Measurements from ENCODE around the gene ALPL. TPM values are rescaled to one million over a fixed set of nuclear protein-coding genes. Genes with fewer than 3 reads are reported as not detected.

ALPL gene
- total and polyA plus RNA-seq, 10 of the 15 experiments (the other 5 are each of a cell fraction or from before 2014, with no cell fraction given): 0.07 to 0.59 (median 0.31) TPM; not detected in 2

DNA sequence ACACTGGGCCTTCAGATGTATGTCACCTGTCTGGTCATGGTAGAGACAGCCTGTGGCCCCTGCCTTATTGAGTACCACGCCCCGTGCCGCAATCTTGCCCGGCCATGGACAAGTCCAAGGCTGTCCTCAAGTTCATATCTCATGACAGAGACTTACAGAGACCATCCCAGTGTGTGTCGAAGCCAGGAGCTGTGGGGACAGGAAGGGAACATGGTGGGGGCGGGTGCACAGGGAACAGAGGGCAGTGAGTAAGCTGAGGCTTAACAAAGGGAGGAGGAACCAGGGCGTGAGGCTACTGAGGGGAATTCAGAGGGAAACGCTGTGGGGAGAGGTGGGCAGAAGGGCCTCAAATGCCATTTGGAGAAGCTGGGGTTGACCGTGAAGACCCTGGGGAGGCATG, 75.8 kb downstream of the ALPL start:
- Histone ChIP-seq H3K9me3 (replicated peaks; ENCODE audit: control insufficient read depth, insufficient read depth, low read length) (no peaks in the 10 kb centered on the region), H3K4me1 (ENCODE audit: control insufficient read depth, insufficient read depth, low read length) (no peaks in the 10 kb centered on the region), H4K20me1 (ENCODE audit: control insufficient read depth, insufficient read depth) (no peaks in the 10 kb centered on the region), H3K79me2 (ENCODE audit: control insufficient read depth, insufficient read depth, low read length) (no peaks in the 10 kb centered on the region), H2AFZ (ENCODE audit: control insufficient read depth, low read depth, low read length) (no peak overlapping the region), H3K4me2 (ENCODE audit: control insufficient read depth, insufficient read depth) (no peak overlapping the region), H3K27ac (ENCODE audit: control insufficient read depth, insufficient read depth) (no peak overlapping the region), H3K9ac (ENCODE audit: control insufficient read depth, insufficient read depth, low read length) (no peak overlapping the region), H3K27me3 (replicated peaks in 1 of 2; ENCODE audit: control insufficient read depth in 2 of 2, insufficient read depth in 2 of 2, low read length in 1 of 2) (peaks cover 0 to 3% of the 10 kb centered on the region in 2 experiments; a peak in 1 of 4 replicates), H3K4me3 (no peak overlapping the region), H3K36me3 (ENCODE audit: control insufficient read depth in 2 of 2, insufficient read depth in 2 of 2, low read length in 1 of 2) (no peaks in the 10 kb centered on the region)
- RAD21 ChIA-PET (ENCODE audit: unreplicated experiment): no interaction called here
- in situ Hi-C loops (cut with MboI) (no loop called here), intact Hi-C loops (cut with micrococcal nuclease; ENCODE audit: unreplicated experiment) (loop anchor here (5.0 kb wide), 1 partner anchor 73 kb away; no protein-coding TSS in a partner anchor)
- ATAC-seq (no peak), FAIRE-seq (no peak), DNase-seq (ENCODE audit: low read depth, low spot score) (no peak)
- no TSS peak for BruUV-seq (replicated peaks)
- CTCF ChIA-PET: interaction anchor here (1.4 kb wide), 1 partner anchor 9 kb away, joined by 4 read pairs; no protein-coding TSS in a partner anchor
- TF ChIP-seq TCF12 (IDR thresholded peaks at IDR 0.05; ENCODE audit: low read depth, low read length) (no peak), NFIC (IDR thresholded peaks at IDR 0.05; ENCODE audit: low read depth, low read length) (no peak), ESRRA (IDR thresholded peaks at IDR 0.05; ENCODE audit: low read length) (no peak), POU2F2 (IDR thresholded peaks at IDR 0.05; ENCODE audit: borderline replicate concordance, low read depth, low read length) (no peak), PAX8 (IDR thresholded peaks at IDR 0.05) (no peak), YY1 (IDR thresholded peaks at IDR 0.05; ENCODE audit: low read depth, low read length) (no peak)
- TF ChIP-seq, protein P1, sequence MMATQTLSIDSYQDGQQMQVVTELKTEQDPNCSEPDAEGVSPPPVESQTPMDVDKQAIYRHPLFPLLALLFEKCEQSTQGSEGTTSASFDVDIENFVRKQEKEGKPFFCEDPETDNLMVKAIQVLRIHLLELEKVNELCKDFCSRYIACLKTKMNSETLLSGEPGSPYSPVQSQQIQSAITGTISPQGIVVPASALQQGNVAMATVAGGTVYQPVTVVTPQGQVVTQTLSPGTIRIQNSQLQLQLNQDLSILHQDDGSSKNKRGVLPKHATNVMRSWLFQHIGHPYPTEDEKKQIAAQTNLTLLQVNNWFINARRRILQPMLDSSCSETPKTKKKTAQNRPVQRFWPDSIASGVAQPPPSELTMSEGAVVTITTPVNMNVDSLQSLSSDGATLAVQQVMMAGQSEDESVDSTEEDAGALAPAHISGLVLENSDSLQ (IDR thresholded peaks at IDR 0.05): no peak
- POLR2A ChIA-PET: interaction anchor here (0.6 kb wide), 1 partner anchor 43 kb away, joined by 3 read pairs; no protein-coding TSS in a partner anchor
- SMC1A ChIA-PET (ENCODE audit: uncharacterized antibody, unreplicated experiment): no interaction called here
- 21% methylated on average over 9 of the region's 9 CpGs for WGBS (ENCODE audit: insufficient coverage, insufficient replicate concordance, low lambda C conversion rate, missing lambda C conversion rate)

DNA sequence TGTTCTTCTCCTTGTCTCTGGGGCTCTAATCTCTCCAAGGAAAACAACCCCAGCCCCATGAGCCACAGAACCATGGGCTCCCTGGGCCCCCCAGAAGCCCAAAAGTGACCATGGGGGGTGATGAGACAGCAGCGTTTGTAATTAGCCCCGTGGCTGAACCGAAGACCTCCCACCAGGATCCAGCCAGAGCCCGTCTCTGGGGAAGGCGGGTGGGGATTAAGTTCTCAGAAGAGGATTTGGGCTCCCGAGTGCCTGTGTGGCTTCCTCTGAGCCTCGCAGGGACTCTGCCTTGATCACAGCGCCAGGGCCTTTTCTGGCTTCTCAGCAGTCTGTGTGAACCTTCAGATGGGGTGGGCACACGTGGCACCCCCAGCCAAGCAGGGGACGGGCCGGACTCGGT, 77.0 kb downstream of the ALPL start:
- BruUV-seq (replicated peaks): no TSS peak
- H2AFZ ChIP-seq (ENCODE audit: control insufficient read depth, low read depth, low read length): no peak overlapping the region
- no peak overlapping the region for H3K9ac ChIP-seq (ENCODE audit: control insufficient read depth, insufficient read depth, low read length)
- RAD21 ChIA-PET (ENCODE audit: unreplicated experiment): no interaction called here
- 16% methylated on average over 12 of the region's 12 CpGs for WGBS (ENCODE audit: insufficient coverage, insufficient replicate concordance, low lambda C conversion rate, missing lambda C conversion rate)
- no peaks in the 10 kb centered on the region for H3K36me3 ChIP-seq (ENCODE audit: control insufficient read depth in 2 of 2, insufficient read depth in 2 of 2, low read length in 1 of 2)
- DNase-seq (ENCODE audit: low read depth, low spot score) (no peak), ATAC-seq (no peak), FAIRE-seq (no peak)
- intact Hi-C loops (cut with micrococcal nuclease; ENCODE audit: unreplicated experiment) (loop anchor here (5.0 kb wide), 1 partner anchor 74 kb away; no protein-coding TSS in a partner anchor), in situ Hi-C loops (cut with MboI) (no loop called here)
- SMC1A ChIA-PET (ENCODE audit: uncharacterized antibody, unreplicated experiment): no interaction called here
- H3K4me1 ChIP-seq (ENCODE audit: control insufficient read depth, insufficient read depth, low read length): no peaks in the 10 kb centered on the region
- no peak overlapping the region for H3K27ac ChIP-seq (ENCODE audit: control insufficient read depth, insufficient read depth)
- TF ChIP-seq, protein P2, sequence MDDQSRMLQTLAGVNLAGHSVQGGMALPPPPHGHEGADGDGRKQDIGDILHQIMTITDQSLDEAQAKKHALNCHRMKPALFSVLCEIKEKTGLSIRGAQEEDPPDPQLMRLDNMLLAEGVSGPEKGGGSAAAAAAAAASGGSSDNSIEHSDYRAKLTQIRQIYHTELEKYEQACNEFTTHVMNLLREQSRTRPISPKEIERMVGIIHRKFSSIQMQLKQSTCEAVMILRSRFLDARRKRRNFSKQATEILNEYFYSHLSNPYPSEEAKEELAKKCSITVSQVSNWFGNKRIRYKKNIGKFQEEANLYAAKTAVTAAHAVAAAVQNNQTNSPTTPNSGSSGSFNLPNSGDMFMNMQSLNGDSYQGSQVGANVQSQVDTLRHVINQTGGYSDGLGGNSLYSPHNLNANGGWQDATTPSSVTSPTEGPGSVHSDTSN (IDR thresholded peaks at IDR 0.05; ENCODE audit: insufficient replicate concordance, low read depth, low read length): no peak
- TF ChIP-seq ZBED1 (IDR thresholded peaks at IDR 0.05; ENCODE audit: borderline replicate concordance) (no peak), ZNF217 (IDR thresholded peaks at IDR 0.05) (no peak), CBX3 (IDR thresholded peaks at IDR 0.05; ENCODE audit: borderline replicate concordance, low read depth) (no peak), KLF5 (IDR thresholded peaks at IDR 0.05; ENCODE audit: partially characterized antibody) (no peak)
- no peaks in the 10 kb centered on the region for H3K9me3 ChIP-seq (replicated peaks; ENCODE audit: control insufficient read depth, insufficient read depth, low read length)
- H3K4me3 ChIP-seq: no peak overlapping the region
- CTCF ChIA-PET: interaction anchor here (1.4 kb wide), 1 partner anchor 8 kb away, joined by 4 read pairs; no protein-coding TSS in a partner anchor
- no peak overlapping the region for H3K4me2 ChIP-seq (ENCODE audit: control insufficient read depth, insufficient read depth)
- H3K79me2 ChIP-seq (ENCODE audit: control insufficient read depth, insufficient read depth, low read length): no peaks in the 10 kb centered on the region
- H3K27me3 ChIP-seq (replicated peaks in 1 of 2; ENCODE audit: control insufficient read depth in 2 of 2, insufficient read depth in 2 of 2, low read length in 1 of 2): peaks cover 0 to 3% of the 10 kb centered on the region in 2 experiments; a peak in 1 of 4 replicates
- POLR2A ChIA-PET: no interaction called here
- no peaks in the 10 kb centered on the region for H4K20me1 ChIP-seq (ENCODE audit: control insufficient read depth, insufficient read depth)

All from GM12878 (cell line).